Coronary artery (tissue), 2 donors: Measurements from ENCODE around the gene GPR39.
"Not testable (repeated sequence)": the region's sequence is repeated elsewhere in the genome, so short reads cannot be mapped to it uniquely, and the experiment has no call there.

Experiments
- DNase-seq: peaks from one replicate; pipeline ENCODE4 v3.0.0-alpha.2; 2017; ENCODE audit warnings: low spot score
- H3K27ac ChIP-seq, 2 donors: fragments of 200-600 bp; sonication (generic); one replicate each; pipeline ENCODE4 v1.5.1; 2016 to 2019
- H3K4me3 ChIP-seq: fragments of 200-600 bp; sonication (generic); 2 replicates; pipeline ENCODE4 v1.5.1; 2016; ENCODE audit warnings: mild to moderate bottlenecking, moderate library complexity
- TF ChIP-seq, protein P1 (sequence below): fragments of 200-600 bp; sonication (generic); IDR thresholded peaks from one replicate; pipeline ENCODE4 v1.5.1; 2019; ENCODE audit warnings: antibody characterized with exemption

GPR39 gene

GRCh38 chr2:132392879-132393278 is 23.7 kb upstream of the GPR39 start:
- H3K4me3 ChIP-seq, result no peak overlapping the region
- no peak overlapping the region for H3K27ac ChIP-seq
- TF ChIP-seq, protein P1, sequence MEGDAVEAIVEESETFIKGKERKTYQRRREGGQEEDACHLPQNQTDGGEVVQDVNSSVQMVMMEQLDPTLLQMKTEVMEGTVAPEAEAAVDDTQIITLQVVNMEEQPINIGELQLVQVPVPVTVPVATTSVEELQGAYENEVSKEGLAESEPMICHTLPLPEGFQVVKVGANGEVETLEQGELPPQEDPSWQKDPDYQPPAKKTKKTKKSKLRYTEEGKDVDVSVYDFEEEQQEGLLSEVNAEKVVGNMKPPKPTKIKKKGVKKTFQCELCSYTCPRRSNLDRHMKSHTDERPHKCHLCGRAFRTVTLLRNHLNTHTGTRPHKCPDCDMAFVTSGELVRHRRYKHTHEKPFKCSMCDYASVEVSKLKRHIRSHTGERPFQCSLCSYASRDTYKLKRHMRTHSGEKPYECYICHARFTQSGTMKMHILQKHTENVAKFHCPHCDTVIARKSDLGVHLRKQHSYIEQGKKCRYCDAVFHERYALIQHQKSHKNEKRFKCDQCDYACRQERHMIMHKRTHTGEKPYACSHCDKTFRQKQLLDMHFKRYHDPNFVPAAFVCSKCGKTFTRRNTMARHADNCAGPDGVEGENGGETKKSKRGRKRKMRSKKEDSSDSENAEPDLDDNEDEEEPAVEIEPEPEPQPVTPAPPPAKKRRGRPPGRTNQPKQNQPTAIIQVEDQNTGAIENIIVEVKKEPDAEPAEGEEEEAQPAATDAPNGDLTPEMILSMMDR, result no peak
- DNase-seq, result no peak

- H3K27ac ChIP-seq, DNase-seq, H3K4me3 ChIP-seq: not testable (repeated sequence)
Observed at GRCh38 chr2:132397042-132397441, 19.6 kb upstream of the GPR39 start.

DNA sequence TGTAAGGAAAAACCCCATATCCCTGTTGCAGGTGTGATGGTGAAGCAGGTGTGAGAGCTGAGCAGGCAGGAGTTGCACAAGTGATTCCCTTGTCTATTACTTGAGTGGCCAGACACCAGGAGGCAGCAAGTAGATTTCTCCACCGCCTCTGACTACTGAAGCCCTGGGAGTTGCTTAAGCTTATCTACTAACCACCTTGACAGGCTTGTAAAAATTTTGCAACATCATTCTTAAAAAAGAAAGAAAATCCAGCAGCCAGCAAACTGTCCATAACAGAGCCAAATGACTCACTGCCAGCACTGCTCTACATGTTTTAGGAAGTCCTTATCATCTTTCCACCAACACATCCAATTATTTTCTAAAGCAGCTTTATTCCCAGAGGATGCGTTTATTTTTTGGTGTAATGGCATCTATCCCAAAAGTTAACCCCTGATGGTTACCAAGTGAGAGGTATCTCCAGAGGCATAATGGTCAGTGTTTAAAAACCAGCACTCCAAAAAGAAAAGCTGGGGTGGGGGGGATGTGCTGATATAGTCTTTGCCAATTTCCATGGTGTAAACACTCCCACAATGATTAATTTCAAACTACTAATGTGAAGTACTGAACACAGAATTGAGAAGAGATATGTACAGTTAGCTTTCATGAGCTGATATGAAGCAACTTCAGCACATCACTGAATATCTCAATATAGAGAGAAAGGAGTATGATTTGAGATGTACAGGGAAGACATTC is 16.3 kb upstream of the GPR39 start:
- TF ChIP-seq, protein P1, result no peak
- H3K4me3 ChIP-seq, result no peak overlapping the region
- H3K27ac ChIP-seq, result no peak overlapping the region
- no peak for DNase-seq

GRCh38 chr2:132400901-132401240 is 15.7 kb upstream of the GPR39 start:
- no peak for DNase-seq
- H3K4me3 ChIP-seq, result no peak overlapping the region
- no peak overlapping the region for H3K27ac ChIP-seq
- TF ChIP-seq, protein P1, result no peak

- TF ChIP-seq, protein P1, result no peak
- no peak overlapping the region for H3K27ac ChIP-seq
- no peak overlapping the region for H3K4me3 ChIP-seq
- no peak for DNase-seq
Observed at GRCh38 chr2:132401326-132401725, 15.3 kb upstream of the GPR39 start.

GRCh38 chr2:132403146-132403545 is 13.5 kb upstream of the GPR39 start:
- Histone ChIP-seq H3K4me3 (no peak overlapping the region), H3K27ac (no peak overlapping the region)
- no peak for DNase-seq
- TF ChIP-seq, protein P1, result no peak

DNA sequence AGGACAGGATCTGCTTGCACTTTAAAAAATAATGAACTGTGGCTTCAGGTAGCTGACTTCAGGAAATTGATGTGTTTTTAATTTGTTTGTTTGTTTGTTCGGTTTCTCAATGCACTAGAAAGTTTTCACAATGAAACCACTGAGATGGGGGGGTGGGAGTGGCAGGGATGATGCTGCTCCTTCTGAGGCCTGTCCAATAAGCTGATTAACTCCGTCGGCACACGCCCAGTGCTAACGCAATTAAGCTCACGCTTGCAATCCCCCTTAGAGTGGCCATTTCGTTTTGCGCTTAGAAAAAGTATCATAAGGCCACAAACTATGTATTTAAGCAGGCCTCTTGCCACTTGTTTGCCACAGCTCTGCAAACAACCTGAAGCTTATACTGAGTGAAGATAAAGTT is 12.5 kb upstream of the GPR39 start:
- TF ChIP-seq, protein P1, result no peak
- Histone ChIP-seq H3K4me3 (no peak overlapping the region), H3K27ac (no peak overlapping the region)
- DNase-seq, result no peak
